HepG2 (cell line): ENCODE results near the gene TIA1. TPM values are rescaled to one million over a fixed set of nuclear protein-coding genes. Genes with fewer than 3 reads are reported as not detected.
"Not testable (repeated sequence)": the region's sequence is repeated elsewhere in the genome, so short reads cannot be mapped to it uniquely, and the experiment has no call there.

ENCODE experiments used
- ATAC-seq: fragments of 200-7000 bp; cut with Tn5 transposase; 3 replicates; pipeline ENCODE4 v1.9.1; 2020; ENCODE audit warnings: mild to moderate bottlenecking, moderate library complexity
- BruUV-seq: library from RNA; stranded (reverse); fragments of 400-500 nt; replicated peaks from 2 replicates; lab custom pipeline; 2021; lab: Mats Ljungman, UMichigan
- CTCF ChIA-PET: fragments of 300-600 bp; formaldehyde crosslinking; extraction: SDS; loops from one replicate; lab custom pipeline; 2021; ENCODE audit warnings: low total read pairs, inconsistent platforms, low intra/inter-chr PET ratio; lab: Yijun Ruan, JAX
- POLR2A ChIA-PET: fragments of 350-600 bp; sonication (Branson Sonifier 250); formaldehyde crosslinking; loops from one replicate; lab custom pipeline; 2020; ENCODE audit warnings: antibody characterized with exemption, inconsistent platforms; lab: Yijun Ruan, JAX
- DNase-seq: peaks from one replicate; pipeline ENCODE4 v3.0.0-alpha.2; 2015; ENCODE audit warnings: low spot score
- FAIRE-seq: peaks from 3 replicates; lab custom pipeline; 2011; peaks lifted over from hg19 to GRCh38; lab: Jason Lieb, UNC
- H2AFZ ChIP-seq: one replicate; pipeline ENCODE4 v1.6.1; 2011; ENCODE audit warnings: low read length, inconsistent platforms
- H3K27ac ChIP-seq: fragments of 300-600 bp; 3 replicates; pipeline ENCODE4 v1.8.0; 2011; ENCODE audit warnings: mixed run types, mild to moderate bottlenecking, mixed read lengths, low read length, inconsistent platforms; ENCODE audit not compliant: insufficient read depth; ENCODE audit errors: extremely low read length
- H3K27me3 ChIP-seq, 2 experiments: fragments of 200-600 bp in 1 of 2; 2 replicates in 1 of 2; 3 replicates in 1 of 2; pipeline versions ENCODE4 v1.6.0 to v1.8.0; 2011; ENCODE audit warnings: low read length in 2 of 2, mild to moderate bottlenecking in 2 of 2, moderate library complexity in 2 of 2, inconsistent platforms in 1 of 2; ENCODE audit not compliant: insufficient read depth in 2 of 2, control insufficient read depth in 1 of 2
- H3K36me3 ChIP-seq, 2 experiments: fragments of 200-600 bp in 1 of 2; replicated peaks in 1 of 2; 2 replicates in 1 of 2; 3 replicates in 1 of 2; pipeline versions ENCODE4 v1.5.1 to v1.8.0; 2011; ENCODE audit warnings: low read length in 2 of 2, inconsistent platforms in 1 of 2; ENCODE audit not compliant: insufficient read depth in 2 of 2, control insufficient read depth in 1 of 2
- H3K4me1 ChIP-seq: 2 replicates; pipeline ENCODE4 v1.5.1; 2012; ENCODE audit warnings: low read length, inconsistent platforms; ENCODE audit not compliant: insufficient read depth
- H3K4me2 ChIP-seq: 2 replicates; pipeline ENCODE4 v1.6.0; 2011; ENCODE audit warnings: low read depth, low read length, inconsistent platforms
- H3K4me3 ChIP-seq, 3 experiments: fragments of 200-600 bp in 1 of 3; sonication (generic), shearing (Covaris generic) in 1 of 3; replicated peaks in 1 of 3; 2 replicates each; pipeline ENCODE4 v1.5.1; 2011 to 2016; ENCODE audit warnings: low read length in 3 of 3, inconsistent platforms in 2 of 3, low read depth in 2 of 3, mild to moderate bottlenecking in 2 of 3, control low read depth in 1 of 3, mixed read lengths in 1 of 3; ENCODE audit not compliant: insufficient read depth in 1 of 3
- H3K79me2 ChIP-seq: one replicate; pipeline ENCODE4 v1.6.1; 2011; ENCODE audit warnings: low read length, inconsistent platforms; ENCODE audit not compliant: insufficient read depth
- H3K9ac ChIP-seq: 2 replicates; pipeline ENCODE4 v1.6.0; 2011; ENCODE audit warnings: mild to moderate bottlenecking, low read depth, low read length, inconsistent platforms; ENCODE audit not compliant: insufficient read depth
- H3K9me3 ChIP-seq: 2 replicates; pipeline ENCODE4 v1.5.1; 2012; ENCODE audit warnings: mild to moderate bottlenecking, low read length
- H4K20me1 ChIP-seq: 2 replicates; pipeline ENCODE4 v1.6.0; 2011; ENCODE audit warnings: inconsistent platforms, mild to moderate bottlenecking, low read length, moderate library complexity; ENCODE audit not compliant: insufficient read depth
- KLF16 ChIP-seq, 2 experiments: sonication (generic) in 1 of 2; formaldehyde crosslinking in 1 of 2; IDR thresholded peaks; 2 replicates each; pipeline versions ENCODE4 v1.6.1 to v1.8.0; 2016 to 2023; ENCODE audit warnings: missing genetic modification reagents in 2 of 2, missing compliant biosample characterization in 1 of 2
- RBFOX2 ChIP-seq: fragments of 200-400 bp; formaldehyde crosslinking; IDR thresholded peaks from 2 replicates; pipeline ENCODE4 v1.6.1; 2017; ENCODE audit warnings: low read depth, mild to moderate bottlenecking, low read length
- RFXANK ChIP-seq: IDR thresholded peaks from 2 replicates; pipeline ENCODE4 v1.6.1; 2016
- RXRB ChIP-seq: IDR thresholded peaks from 2 replicates; pipeline ENCODE4 v1.6.1; 2016; ENCODE audit warnings: borderline replicate concordance, missing genetic modification reagents, missing compliant biosample characterization
- SAP130 ChIP-seq: IDR thresholded peaks from 2 replicates; pipeline ENCODE4 v1.6.1; 2016; ENCODE audit warnings: low read depth
- SNAI1 ChIP-seq: sonication (generic); formaldehyde crosslinking; IDR thresholded peaks from 2 replicates; pipeline ENCODE4 v1.5.0; 2020; ENCODE audit warnings: mild to moderate bottlenecking, missing genetic modification reagents, borderline replicate concordance
- ZNF256 ChIP-seq: sonication (generic); formaldehyde crosslinking; conservative IDR thresholded peaks from 2 replicates; pipeline ENCODE4 v1.4.0; 2020; ENCODE audit warnings: missing genetic modification reagents
- ZNF260 ChIP-seq: sonication (generic); formaldehyde crosslinking; IDR thresholded peaks from 2 replicates; pipeline ENCODE4 v1.4.0; 2020; ENCODE audit warnings: missing genetic modification reagents, low read depth, mild to moderate bottlenecking, borderline replicate concordance
- ZNF34 ChIP-seq: sonication (generic); formaldehyde crosslinking; IDR thresholded peaks from 2 replicates; pipeline ENCODE4 v1.4.0; 2020; ENCODE audit warnings: mild to moderate bottlenecking, missing genetic modification reagents, borderline replicate concordance
- WGBS: methylation state at CpG from one replicate; pipeline ENCODE4 v1.1.6; 2017; ENCODE audit warnings: low lambda C conversion rate; 5-methylcytosine and 5-hydroxymethylcytosine counted together
- in situ Hi-C: cut with HindIII; loops from 2 replicates; pipeline ENCODE4 v1.10.0; 2017; ENCODE audit warnings: low pct_unique_long_range_greater_than_20kb; ENCODE audit not compliant: extremely low pct_ligation_motif_present
- intact Hi-C: fragments of 100-400 bp; cut with micrococcal nuclease; formaldehyde crosslinking; loops from one replicate; pipeline ENCODE4 v1.10.0; 2022; ENCODE audit not compliant: unreplicated experiment
- polyA plus RNA-seq, 8 experiments: library from polyadenylated mRNA; depleted of rRNA in 3 of 8; stranded (reverse) in 7 of 8; unstranded in 1 of 8; fragments of >200 nt; fragmentation: Illumina TruSeq in 4 of 8; extraction: Trizol in 4 of 8; gene quantifications; 2 replicates each; pipeline versions ENCODE4 v1.2.1 to v1.2.3, GENCODE V29; 2011 to 2016; ENCODE audit warnings: low read depth in 4 of 8, missing spikeins in 1 of 8, mixed read lengths in 1 of 8; ENCODE audit not compliant: insufficient read depth in 1 of 8
- total RNA-seq, 5 experiments: library from RNA; depleted of rRNA; stranded (reverse); fragments of >200 nt; fragmentation: Illumina TruSeq; extraction: Trizol; gene quantifications; 2 replicates each; pipeline ENCODE4 v1.2.3, GENCODE V29; 2016; ENCODE audit warnings: low read depth in 1 of 5
- TF ChIP-seq, protein P1 (sequence below), 2 experiments: sonication (generic) in 1 of 2; formaldehyde crosslinking in 1 of 2; IDR thresholded peaks; 2 replicates each; pipeline versions ENCODE4 v1.4.0 to v1.6.1; 2018 to 2020; ENCODE audit warnings: missing genetic modification reagents in 2 of 2, borderline replicate concordance in 1 of 2, low read depth in 1 of 2, mild to moderate bottlenecking in 1 of 2, missing biosample characterization in 1 of 2
- TF ChIP-seq, protein P2 (sequence below): sonication (generic); formaldehyde crosslinking; IDR thresholded peaks from 2 replicates; pipeline ENCODE4 v1.5.0; 2020; ENCODE audit warnings: mild to moderate bottlenecking, missing genetic modification reagents, moderate library complexity

The TIA1 gene
- total and polyA plus RNA-seq, 2 of the 13 experiments (the other 11 are each of a cell fraction or from before 2014, with no cell fraction given) = 209 to 319 TPM

DNA sequence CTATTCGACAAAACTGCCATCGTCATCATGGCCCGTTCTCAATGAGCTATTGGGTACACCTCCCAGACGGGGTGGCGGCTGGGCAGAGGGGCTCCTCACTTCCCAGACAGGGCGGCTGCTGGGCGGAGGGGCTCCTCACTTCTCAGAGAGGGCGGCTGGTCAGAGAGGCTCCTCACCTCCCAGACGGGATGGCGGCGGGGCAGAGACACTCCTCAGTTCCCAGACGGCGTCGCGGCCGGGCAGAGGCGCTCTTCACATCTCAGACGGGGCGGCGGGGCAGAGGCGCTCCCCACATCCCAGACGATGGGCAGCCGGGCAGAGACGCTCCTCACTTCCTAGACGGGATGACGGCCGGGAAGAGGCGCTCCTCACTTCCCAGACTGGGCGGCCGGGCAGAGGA is 18.5 kb upstream of the TIA1 start:
- H2AFZ ChIP-seq, H3K9me3 ChIP-seq, in situ Hi-C loops, BruUV-seq, intact Hi-C loops, DNase-seq, H3K4me2 ChIP-seq, FAIRE-seq, H3K27me3 ChIP-seq, H3K4me3 ChIP-seq, H4K20me1 ChIP-seq, H3K9ac ChIP-seq, H3K27ac ChIP-seq, POLR2A ChIA-PET, ATAC-seq, CTCF ChIA-PET: not testable (repeated sequence)
- Histone ChIP-seq H3K4me1 (peaks cover 32% of the 10 kb centered on the region), H3K79me2 (peaks cover 15% of the 10 kb centered on the region), H3K36me3 (peaks cover 17 to 31% of the 10 kb centered on the region in 2 experiments)
- 0 out of 2 replicates have a peak, but pooled peaks have one; percentile 30 for TF ChIP-seq RBFOX2
- WGBS = 99% methylated on average over 28 of the region's 30 CpGs

DNA sequence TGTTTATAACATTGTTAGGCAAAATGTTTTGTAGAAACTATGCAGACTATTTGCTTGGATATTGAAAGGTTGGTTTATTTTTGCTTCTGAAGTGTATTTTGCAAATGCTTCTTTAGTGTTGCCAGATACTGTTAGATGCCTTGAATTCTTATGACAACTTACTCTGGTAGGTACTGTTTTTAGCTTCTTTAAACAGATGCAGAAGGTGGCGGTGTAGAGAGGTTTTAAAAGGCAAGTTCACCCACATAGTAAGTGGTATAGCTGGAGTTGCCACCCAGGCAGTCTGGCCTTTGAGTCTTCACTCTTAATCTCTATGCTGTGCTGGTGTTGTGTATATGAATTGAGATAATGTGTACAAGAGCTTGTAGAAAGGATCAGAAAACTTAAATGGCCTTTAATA is 13.1 kb upstream of the TIA1 start:
- Histone ChIP-seq H3K9me3 (no peaks in the 10 kb centered on the region), H2AFZ (no peak overlapping the region), H3K27ac (no peak overlapping the region), H4K20me1 (no peaks in the 10 kb centered on the region), H3K27me3 (no peaks in the 10 kb centered on the region; a peak in 1 of 5 replicates), H3K4me2 (peak overlapping the region; percentile 25; the same call in 1 of the 2 replicates), H3K9ac (0 out of 2 replicates have a peak overlapping the region, but pooled peaks have one; percentile 7), H3K79me2 (peaks cover 46% of the 10 kb centered on the region), H3K4me3 (no peak overlapping the region), H3K36me3 (peaks cover 14 to 49% of the 10 kb centered on the region in 2 experiments), H3K4me1 (peaks cover 43% of the 10 kb centered on the region)
- FAIRE-seq (peak; percentile 4), ATAC-seq (no peak), DNase-seq (no peak)
- WGBS = 81% methylated on average over 1 of the region's 1 CpG
- TSS peak; percentile 25 for BruUV-seq
- POLR2A ChIA-PET = interaction anchor here (0.6 to 3.9 kb wide), 3 partner anchors 12 to 136 kb away, joined by 3 to 18 read pairs (median 7); partner anchors contain the start of gene SNRPG
- CTCF ChIA-PET = no interaction called here
- in situ Hi-C loops (no loop called here), intact Hi-C loops (no loop called here)
- peak in 1 of 2 experiments; percentile 27; a peak in 1 of 4 replicates for TF ChIP-seq KLF16 (CRISPR knock-in tag; IDR thresholded peaks at IDR 0.05)
- no peak for TF ChIP-seq ZNF34
- no peak for TF ChIP-seq ZNF256
- no peak for TF ChIP-seq RFXANK (CRISPR knock-in tag)
- TF ChIP-seq RXRB (CRISPR knock-in tag) = 0 out of 2 replicates have a peak, but pooled peaks have one; percentile 10
- peak; percentile 26; the same call in 1 of the 2 replicates for TF ChIP-seq SAP130
- no peak for TF ChIP-seq SNAI1 (CRISPR knock-in tag)
- TF ChIP-seq ZNF260 (CRISPR knock-in tag) = no peak
- TF ChIP-seq, protein P1, sequence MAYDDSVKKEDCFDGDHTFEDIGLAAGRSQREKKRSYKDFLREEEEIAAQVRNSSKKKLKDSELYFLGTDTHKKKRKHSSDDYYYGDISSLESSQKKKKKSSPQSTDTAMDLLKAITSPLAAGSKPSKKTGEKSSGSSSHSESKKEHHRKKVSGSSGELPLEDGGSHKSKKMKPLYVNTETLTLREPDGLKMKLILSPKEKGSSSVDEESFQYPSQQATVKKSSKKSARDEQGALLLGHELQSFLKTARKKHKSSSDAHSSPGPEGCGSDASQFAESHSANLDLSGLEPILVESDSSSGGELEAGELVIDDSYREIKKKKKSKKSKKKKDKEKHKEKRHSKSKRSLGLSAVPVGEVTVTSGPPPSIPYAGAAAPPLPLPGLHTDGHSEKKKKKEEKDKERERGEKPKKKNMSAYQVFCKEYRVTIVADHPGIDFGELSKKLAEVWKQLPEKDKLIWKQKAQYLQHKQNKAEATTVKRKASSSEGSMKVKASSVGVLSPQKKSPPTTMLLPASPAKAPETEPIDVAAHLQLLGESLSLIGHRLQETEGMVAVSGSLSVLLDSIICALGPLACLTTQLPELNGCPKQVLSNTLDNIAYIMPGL (CRISPR knock-in tag; IDR thresholded peaks at IDR 0.05; ENCODE audit: borderline replicate concordance in 1 of 2, low read depth in 1 of 2) = peak in 1 of 2 experiments; percentile 23; a peak in 1 of 4 replicates
- TF ChIP-seq, protein P2, sequence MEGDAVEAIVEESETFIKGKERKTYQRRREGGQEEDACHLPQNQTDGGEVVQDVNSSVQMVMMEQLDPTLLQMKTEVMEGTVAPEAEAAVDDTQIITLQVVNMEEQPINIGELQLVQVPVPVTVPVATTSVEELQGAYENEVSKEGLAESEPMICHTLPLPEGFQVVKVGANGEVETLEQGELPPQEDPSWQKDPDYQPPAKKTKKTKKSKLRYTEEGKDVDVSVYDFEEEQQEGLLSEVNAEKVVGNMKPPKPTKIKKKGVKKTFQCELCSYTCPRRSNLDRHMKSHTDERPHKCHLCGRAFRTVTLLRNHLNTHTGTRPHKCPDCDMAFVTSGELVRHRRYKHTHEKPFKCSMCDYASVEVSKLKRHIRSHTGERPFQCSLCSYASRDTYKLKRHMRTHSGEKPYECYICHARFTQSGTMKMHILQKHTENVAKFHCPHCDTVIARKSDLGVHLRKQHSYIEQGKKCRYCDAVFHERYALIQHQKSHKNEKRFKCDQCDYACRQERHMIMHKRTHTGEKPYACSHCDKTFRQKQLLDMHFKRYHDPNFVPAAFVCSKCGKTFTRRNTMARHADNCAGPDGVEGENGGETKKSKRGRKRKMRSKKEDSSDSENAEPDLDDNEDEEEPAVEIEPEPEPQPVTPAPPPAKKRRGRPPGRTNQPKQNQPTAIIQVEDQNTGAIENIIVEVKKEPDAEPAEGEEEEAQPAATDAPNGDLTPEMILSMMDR (CRISPR knock-in tag) = peak; percentile 33; the same call in 1 of the 2 replicates
